Measurements from ENCODE around the gene RALB.
A peak's percentile ranks its signal among the peaks of the same experiment; 100 is the strongest.
"Not testable (repeated sequence)": the region's sequence is repeated elsewhere in the genome, so short reads cannot be mapped to it uniquely, and the experiment has no call there.

Gene RALB

DNA sequence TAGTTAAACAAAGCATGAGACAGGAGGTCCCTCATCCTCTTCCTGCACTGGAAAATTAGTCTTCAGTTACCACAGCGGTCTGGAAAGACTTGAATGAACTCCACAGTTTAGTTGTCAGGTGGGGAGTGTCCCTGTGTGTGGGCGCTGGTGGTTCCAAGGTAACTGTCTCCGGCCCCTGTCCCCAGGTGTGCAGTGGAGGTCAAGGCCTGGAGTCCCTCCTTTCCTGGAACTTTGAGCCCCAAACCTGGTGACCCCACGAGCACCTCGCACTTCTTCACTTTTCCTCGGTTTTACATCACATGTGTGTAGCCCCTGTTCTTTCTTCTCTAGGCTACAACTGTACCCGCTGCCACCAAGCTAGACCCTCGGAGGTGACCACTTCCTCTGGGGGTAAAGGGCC is 65.3 kb downstream of the RALB start:
- DNase-seq, result no peak

DNA sequence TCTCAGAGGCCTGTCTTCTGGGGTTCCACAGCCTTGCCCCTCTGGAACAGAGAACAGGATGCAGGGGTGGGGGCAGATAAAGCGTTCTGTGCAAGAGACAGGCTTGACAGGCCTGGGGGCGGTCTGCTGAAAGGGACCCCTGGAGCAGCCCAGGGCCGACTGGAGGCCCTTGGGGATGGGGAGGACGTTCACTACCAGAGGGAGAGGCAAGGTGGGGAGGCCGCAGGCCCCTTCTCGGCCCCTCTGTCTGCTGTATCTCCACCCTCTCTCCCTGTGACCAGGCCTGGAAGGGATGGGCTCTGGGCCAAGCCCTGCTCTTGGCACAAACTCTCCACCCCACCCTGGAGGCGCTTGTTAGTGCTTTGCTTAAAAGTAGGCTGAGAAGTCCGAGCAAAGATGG is 66.0 kb downstream of the RALB start:
- DNase-seq, result peak in 1 of 2 experiments; percentile 8

DNA sequence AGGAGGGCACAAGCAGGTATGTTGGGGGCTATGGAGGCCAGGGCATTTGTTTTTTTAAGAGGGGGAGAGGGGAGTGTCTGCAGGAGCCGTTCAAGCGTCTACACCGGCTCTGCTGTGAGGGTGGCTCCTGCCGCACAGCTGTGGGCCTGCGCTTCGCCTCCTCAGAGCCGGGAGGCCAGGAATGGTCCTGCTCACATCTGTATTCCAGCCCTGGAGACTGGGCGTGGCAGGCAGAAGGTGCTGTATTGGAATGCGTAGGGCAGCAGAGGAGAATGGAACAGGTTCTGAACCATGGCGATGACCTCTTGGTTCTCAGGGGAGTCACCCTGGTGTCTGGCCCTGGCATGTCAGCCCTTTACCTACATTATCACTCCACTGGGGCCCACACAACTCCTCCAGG is 66.5 kb downstream of the RALB start:
- no peak for DNase-seq

DNA sequence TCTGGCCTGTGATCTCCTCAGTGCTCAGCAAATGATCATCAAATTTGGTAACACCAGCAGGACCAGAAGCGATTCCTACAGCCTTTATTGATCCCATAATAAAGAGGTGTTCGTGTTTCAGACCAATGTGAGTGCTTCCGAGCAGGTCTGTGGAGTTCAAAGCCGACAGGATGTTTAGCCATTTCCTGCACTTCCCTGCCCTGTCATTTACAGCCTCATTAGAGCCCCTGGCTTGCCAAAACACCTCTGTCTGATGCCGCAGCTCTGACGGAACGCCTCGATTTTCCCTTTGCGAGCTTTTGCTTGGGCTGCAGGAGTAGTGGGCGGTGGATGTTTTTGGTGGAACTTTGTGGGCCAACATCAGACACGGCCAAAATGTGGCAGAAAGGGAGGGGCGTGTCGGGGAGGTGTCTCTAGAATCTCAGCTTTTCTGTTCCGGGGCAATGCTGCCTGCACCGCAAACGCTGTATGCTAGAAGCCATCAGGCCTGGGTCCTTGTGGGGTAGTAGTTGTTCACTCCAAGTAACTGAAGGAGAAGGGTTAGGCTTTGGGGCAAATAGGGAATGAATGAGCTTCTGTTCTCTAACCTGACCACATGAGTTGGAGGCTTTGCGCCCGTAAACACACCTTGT is 67.2 kb downstream of the RALB start:
- DNase-seq, result no peak

DNA sequence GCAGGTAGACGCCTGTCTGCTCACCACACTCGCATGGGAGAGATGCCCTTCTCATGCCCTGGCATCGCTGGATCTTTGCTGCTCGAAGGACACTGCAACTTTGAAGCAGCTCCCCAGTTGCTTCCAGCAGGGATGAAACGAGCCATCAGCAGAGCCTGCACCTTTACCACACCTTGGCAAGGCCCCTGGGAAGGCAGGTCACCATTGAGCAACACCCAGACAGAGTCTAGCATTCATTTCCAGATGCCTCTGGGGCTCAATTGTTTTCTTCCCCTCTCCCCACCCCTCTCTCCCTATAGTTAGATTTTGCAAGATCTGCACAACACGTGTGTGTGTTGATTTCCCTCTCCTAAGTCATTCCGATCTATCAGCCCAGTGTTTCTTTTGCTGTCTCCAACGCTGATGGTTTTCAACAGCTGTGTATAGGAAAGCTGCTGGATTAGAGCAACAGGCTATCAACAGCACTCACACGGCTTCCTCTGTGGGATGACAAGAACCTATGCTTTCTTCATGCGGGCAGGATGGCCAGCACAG is 67.7 kb downstream of the RALB start:
- no peak for DNase-seq

DNA sequence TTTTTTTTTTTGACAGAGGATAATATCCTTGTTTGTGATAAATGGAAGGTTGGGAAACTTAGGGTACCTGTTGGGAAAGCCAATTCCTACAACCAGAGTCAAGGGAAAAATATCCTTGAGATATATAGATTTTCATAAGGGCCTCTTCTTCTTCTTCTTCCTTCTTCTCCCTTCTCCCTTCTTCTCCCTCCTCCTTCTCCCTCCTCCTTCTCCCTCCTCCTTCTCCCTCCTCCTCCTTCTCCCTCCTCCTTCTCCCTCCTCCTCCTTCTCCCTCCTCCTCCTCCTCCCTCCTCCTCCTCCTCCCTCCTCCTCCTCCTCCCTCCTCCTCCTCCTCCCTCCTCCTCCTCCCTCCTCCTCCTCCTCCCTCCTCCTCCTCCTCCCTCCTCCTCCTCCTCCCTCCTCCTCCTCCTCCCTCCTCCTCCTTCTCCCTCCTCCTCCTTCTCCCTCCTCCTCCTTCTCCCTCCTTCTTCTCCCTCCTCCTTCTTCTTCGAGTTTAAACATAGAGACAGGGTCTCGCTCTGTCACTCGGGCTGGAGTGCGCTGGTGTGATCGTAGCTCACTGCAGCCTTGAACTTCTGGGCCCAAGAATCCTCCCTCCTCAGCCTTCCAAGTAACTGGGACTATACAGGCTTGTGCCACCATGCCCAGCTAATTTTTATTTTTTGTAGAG is 68.4 kb downstream of the RALB start:
- not testable (repeated sequence) for DNase-seq

DNA sequence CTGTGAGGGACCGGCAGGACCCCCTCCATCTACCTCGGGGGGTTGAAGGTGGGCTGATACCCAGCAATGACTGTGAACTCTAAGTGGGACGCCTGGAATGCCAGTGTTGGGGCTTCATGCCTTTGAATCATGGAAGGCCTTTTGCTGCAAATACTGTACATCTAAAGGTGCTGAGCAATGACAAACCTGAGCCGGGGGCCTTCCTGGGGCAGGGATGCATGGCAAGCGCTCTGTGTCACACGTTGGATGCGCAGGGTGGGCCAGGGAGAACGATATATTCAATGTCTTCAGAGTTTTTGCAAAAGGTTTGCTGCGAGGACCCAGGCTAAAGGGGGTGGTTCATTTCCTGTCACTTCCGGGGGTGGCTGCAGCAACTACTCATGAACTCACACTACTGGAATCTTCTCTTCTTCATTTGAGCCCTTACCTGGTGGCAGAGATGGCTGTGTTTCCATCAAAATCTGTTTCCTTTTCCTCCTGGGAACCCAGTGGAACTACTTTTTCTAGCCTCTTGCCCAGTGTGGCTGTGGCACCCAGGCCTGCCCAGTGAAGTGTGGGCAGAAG is 69.2 kb downstream of the RALB start:
- DNase-seq, result no peak

DNA sequence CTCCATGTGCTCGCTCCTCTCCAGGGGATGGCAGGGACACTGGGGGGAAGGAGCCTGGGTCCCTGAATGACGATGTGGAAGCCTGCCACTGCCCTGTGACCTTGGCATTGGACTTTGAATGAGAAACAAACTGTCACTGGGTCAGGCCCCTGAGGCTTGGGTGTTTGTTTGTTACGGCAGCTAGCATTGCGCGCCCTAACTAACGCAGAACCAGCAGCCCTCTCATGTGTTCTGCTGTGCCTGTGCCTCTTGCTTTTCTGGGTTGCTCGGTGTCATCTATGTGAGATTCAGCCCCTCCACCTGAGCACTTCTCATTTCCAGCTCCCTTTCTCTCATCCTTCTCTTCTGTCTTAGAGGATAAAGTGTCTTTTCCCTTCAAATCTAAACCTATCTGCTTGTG is 69.7 kb downstream of the RALB start:
- no peak for DNase-seq

DNA sequence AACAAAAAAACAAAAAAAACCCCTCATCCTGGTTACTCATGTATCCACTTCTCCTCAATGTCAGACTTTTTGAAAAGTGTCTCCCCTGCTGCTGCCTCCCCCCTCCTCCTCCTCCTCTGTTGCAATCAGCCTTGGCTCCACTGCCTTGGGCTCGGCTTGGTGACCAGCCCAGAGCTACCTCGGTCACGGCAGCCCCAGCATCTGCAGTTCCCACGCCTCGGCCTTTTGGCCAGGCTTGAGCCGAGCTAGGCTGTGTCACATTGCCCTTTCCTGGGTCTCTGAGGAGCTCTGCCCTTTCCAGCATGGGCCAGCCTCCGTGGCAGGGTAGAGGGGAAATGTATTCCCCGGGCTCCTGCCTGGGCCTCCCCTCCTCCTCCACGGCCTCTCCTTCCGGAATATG is 70.6 kb downstream of the RALB start:
- DNase-seq, result no peak

DNA sequence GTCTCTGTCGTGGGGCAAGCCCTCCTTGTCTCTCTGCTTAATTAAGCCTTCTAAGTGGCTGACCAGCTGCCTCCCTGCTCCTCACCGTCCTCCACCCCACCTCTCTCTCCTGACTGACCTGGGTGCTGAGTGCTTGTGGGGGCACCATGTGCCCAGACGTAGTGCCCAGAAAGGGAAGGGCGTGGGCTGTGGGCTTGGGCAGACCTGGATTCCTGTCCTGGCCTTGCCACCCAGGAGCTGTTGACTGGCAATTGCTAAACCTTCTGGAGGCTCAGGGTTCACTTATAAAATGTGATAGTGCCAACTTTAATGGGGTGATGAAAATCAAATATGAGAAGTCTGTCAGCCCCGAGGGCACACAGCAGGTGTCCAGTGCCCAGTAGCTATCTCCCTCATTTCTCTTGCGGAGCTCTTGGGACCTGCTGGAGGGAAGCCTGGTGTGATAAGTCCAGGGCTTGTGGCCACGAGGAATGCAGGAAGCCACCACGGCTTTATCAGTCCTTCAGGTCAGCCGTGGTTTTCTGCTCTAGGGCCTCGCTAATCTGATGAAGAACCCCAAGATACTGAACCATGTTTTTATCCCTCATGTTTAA is 71.3 kb downstream of the RALB start:
- no peak for DNase-seq

DNA sequence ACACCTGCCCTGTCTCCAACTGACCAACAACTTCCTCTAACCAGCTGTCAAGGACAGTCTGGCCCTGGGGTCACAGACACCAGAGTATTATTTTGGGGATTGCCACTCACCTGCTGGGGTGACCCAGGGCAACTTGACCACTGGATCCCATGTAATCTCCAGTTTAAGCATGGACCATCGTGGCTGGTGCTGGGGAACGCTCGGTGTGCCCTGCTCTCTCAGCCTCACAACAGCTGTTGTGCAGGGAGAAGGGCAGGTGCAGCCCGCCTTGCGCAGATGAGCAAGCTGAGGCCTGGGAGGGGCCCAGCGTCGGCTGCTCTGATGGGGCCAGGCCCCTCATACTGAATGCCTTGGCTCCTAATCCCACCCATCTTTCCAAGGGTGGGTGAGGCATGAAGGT is 72.3 kb downstream of the RALB start:
- no peak for DNase-seq

DNA sequence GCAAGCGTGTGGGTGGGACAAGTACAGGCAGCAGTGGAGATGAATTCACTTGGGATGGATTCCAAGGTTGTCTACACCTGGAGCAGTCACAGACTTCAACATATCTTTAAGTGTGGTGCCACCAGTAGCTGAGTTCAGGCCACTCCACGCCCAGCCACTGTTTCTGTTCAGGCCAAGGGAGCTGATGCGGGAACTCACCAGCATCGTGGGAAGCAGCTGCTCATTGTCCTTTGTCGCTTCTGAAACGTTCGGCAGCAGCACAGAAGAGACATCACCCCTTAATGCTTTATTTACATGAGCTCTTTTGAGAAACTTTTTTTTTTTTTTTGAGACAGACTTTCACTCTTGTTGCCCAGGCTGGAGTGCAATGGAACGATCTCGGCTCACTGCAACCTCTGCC is 73.4 kb downstream of the RALB start:
- no peak for DNase-seq

DNA sequence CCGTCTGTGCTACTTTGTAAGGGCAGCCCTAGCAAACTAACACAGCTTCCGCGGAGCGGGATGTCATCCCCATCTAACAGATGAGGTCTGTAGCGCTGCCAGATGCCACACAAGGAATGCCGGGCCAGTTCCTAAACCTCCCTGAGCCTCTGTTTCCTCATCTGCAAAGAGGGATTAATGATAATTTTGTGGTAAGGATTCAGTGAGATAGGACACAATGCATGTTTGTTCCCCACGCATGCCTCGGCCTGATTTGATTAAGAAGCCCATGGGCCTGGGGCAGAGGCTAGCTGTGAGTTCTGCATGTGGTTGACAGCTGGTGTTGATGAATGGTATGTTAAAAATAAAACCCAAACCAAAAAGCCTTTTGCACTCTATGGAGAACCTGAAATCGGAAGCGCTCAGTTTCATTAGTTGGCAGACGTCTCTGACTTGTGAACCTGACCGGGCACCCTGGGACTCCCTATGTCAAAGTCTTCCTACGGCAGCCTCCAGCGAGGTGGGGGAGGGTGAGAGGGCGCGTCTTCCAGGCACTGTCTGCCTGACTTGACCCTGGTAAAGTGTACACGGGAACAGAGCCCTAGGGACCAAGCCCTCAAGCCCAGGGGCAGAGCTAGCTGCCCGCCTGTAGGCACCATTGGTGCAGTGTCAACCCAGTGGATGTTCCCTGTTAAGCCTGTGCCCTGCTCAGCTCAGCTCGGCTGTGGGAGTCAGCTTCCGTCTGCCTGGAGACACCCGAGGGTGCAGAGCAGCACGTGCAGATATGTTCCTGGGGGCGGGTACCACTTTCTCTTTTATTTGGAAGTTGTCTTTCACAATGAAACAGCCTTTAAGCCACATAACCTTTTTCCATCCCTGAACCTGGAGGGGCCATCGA is 78.5 kb downstream of the RALB start:
- no peak for DNase-seq

DNA sequence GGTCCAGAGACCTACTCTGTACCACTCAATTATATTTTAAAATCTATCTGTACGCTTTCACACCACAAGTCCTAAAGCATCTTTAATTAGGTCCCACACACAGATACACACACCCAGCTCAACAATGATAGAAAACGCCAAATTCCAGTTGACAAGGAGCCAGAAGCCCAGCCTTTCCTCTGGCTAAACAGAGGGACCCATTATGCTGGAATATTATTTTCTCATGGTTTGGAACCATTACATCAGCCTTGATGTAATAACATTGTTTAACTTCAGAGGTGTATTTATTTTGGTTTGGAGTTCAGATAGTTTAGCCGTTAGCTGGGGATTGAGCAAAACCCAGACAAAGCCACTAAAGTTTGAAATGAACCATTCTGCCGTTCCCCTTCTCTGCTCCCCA is 79.3 kb downstream of the RALB start:
- DNase-seq, result no peak

DNA sequence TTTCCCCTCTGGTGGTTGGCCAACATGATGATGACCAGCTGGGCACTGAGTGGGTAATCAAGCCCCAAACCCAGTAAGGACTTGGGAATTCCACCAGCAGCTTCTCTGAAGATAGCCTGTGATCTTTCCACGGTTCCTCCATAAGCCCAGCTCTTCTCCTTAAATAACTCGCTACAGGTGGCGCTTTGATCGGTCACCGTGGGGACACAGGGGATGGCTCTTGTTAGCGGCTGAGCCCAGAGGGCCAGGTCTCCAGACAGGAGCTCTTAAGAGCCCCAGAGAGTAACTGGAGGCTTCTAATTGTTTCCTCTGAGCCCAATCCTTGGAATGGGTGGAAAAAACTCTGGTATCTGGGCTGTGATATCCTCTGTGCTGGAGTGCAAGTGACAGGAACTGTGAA is 79.7 kb downstream of the RALB start:
- no peak for DNase-seq

DNA sequence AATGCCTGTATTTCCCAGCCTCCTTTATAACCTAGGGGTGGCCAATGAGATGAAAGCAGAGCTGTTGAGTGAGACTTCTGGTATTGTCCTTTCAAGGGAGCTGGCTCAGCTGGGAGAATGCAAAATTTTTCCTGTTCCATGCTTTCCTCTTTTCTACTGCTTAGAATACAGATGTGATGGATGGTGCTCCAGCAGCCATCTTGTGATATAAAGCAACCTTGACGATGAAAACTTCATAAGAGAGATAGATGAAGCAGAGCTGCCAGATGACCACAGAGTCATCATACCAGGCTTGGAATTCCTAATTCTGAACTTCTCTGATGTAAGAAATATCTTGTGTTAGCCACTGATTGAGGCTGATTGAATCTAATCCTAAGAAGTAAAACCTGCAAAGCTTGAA is 81.4 kb downstream of the RALB start:
- no peak for DNase-seq

DNA sequence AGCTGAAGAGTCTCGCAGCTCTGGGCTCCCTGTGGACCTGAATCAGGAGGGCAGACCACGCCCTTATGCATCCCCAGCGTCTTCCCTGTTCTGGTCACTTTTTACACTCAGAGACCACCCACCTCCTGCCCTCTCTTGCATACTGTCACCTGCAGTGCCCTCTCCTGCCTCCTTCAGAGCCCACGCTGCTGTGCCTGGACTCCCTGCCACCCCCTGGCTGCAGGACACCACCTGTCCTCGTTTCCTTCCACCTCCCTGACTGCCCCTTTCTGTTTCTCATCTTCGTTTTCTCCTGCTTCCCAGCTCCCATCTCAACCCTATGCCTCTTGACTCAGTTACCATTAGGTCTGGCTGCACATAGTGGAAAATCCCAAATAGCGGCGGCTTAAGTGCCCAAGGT is 84.1 kb downstream of the RALB start:
- no peak for DNase-seq

DNA sequence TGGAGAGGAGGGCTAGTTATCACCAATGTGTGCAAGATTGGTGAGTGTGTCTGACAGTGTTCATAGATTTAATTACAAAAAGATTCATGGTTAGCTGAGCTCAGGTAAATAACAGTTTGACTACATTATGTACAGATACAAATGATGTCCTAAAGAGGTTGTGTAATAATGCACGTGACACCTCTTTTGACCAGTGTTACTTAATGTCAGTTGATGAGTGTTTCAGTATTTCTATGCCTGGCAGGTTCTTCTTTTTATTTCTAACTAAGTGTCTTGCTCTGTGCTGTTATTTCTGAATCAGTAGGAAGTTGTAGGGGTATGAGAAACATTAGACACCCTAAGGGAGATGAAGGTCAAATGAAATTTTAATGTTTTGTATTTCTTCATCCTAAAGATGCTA is 85.4 kb downstream of the RALB start:
- DNase-seq, result no peak

DNA sequence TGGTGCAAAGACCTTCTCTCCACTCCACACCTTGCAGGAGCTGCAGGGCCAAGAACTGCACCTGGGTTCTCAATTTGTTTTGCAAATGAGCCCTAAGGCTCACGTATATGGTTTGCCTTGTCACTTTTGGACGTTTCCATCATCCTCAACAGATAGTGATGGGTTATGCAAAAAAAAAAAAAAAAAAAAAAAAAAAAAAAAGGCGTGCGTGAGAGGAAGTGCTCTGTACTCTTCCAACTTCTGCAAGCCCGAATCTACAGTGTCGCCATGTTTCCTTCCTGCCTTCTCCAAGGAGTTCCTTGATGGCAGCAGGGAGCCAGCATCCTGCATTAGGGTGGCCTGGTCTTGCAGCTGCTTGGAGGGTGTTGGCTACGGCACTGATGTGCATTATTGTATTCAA is 89.3 kb downstream of the RALB start:
- no peak for DNase-seq

DNA sequence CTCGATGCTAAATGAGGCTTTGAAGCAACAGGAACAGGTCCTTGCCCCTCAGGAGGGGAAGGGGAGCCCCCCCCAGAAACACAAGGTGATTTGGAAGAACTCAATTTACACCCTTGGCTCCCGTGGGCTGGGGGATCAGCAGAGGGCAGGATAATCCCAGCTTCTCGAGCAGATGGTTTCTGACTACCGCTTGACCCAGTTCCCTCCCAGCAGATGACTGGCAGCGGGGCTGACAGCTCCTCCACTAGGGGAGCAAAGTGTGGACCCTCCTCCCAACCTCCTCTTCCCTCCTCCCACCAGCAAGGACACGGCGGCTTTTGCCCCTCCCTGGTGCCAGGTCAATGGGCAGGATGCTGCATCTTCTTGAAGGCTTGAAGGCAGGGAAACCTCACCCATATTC is 89.8 kb downstream of the RALB start:
- no peak for DNase-seq

DNA sequence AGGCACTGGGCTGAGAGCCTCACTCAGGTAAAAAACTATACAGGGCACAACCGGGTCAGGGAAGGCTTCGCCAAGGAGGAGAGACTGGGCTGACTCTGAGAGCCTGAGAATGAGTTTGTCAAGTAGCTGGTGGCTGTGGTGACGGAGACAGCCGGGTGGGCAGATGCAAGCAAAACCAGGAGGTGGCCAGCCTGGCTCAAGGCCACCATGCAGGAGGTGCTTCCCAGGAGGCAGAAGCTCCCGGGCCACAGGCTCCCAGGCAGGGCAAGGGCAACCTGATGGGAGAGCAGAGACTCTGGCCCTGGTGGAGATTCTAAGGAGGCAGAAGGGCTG is 90.4 kb downstream of the RALB start:
- no peak for DNase-seq

DNA sequence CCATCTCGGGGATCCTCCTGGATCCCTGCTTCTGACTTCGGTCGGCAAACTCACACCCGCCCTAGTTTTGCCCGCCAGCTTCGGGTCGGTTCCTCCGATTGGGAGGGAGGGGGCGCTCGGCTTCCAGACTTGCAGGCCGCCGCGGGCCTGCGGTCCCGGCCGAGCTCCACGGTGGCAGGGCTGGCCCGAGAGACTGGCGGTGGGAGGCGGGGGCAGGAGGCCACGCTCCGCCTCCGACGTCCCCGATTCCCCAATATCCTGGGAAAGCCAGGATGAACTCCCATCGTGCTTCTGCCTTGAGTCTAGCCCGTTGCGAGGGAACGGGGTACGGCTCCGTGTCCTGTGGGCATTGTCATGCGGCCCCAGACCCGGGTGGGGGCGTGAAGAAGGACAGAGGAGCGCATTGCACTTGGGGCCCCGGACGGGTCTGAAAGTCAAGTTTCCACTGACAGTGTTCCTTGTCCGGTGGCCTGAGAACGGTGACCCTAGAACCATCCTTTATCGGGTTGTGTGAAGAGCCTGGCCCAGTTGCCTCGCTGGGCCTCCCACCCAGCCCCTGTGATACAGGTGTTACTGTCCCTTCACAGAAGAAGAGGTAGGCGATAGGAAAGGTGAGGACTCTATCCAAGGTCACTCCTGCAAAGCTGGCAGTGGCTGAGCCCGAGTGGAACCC is 90.9 kb downstream of the RALB start:
- peak in 1 of 2 experiments; percentile 8 for DNase-seq
